C4-2B (cell line): Measurements from ENCODE around the gene PRR7.

Experiments used
- H3K27ac ChIP-seq: fragments of 450-650 bp; 2 replicates; pipeline ENCODE4 v1.5.1; 2017
- CTCF ChIP-seq: fragments of 450-650 bp; conservative IDR thresholded peaks from 2 replicates; pipeline ENCODE4 v1.5.1; 2017; ENCODE audit warnings: mild to moderate bottlenecking
- ZFX ChIP-seq: fragments of 450-650 bp; IDR thresholded peaks from 2 replicates; pipeline ENCODE4 v1.6.1; 2017

The PRR7 gene

GRCh38 chr5:177493795-177494345, 47.3 kb downstream of the PRR7 start:
- H3K27ac ChIP-seq: no peak overlapping the region
- TF ChIP-seq ZFX (no peak), CTCF (no peak)

- peak; percentile 18; the same call in 1 of the 2 replicates for TF ChIP-seq CTCF
- TF ChIP-seq ZFX: no peak
- H3K27ac ChIP-seq: no peak overlapping the region
Observed at GRCh38 chr5:177494346-177495195, 48.0 kb downstream of the PRR7 start.

GRCh38 chr5:177495243-177496060, 48.8 kb downstream of the PRR7 start:
- no peak for TF ChIP-seq CTCF
- H3K27ac ChIP-seq: no peak overlapping the region

- H3K27ac ChIP-seq: peak overlapping the region; percentile 76
- TF ChIP-seq CTCF (no peak; the same call in 1 of the 2 replicates), ZFX (no peak)
Observed at GRCh38 chr5:177496070-177496726, 49.6 kb downstream of the PRR7 start.

- TF ChIP-seq ZFX (no peak), CTCF (no peak)
- H3K27ac ChIP-seq: peak overlapping the region; percentile 76
Observed at GRCh38 chr5:177496727-177497291, 50.2 kb downstream of the PRR7 start.

- peak; percentile 42 for TF ChIP-seq CTCF
- no peak for TF ChIP-seq ZFX
- H3K27ac ChIP-seq: peak within 1 kb of the TSS; percentile 76
Observed at GRCh38 chr5:177497292-177498012, 50.8 kb downstream of the PRR7 start, which contains the start of gene PDLIM7. Gene PDLIM7, minus strand, starts transcription at chr5:177497604. Its CDS starts 1,092 bp downstream, at chr5:177496512.
